Posterior cingulate gyrus (tissue), 11 donors: ENCODE results near the gene MYCL.
"Not testable (repeated sequence)": the region's sequence is repeated elsewhere in the genome, so short reads cannot be mapped to it uniquely, and the experiment has no call there.

ENCODE experiments used
- DNase-seq, 10 donors: peaks; one replicate each; pipeline versions ENCODE4 v3.0.0 to v3.0.0-alpha.2; 2020 to 2021; ENCODE audit warnings: mixed read lengths in 3 of 10
- intact Hi-C: fragments of 100-400 bp; cut with DNase I; formaldehyde crosslinking; loops from one replicate; pipeline ENCODE4 v1.15.1; 2023

MYCL gene

DNA sequence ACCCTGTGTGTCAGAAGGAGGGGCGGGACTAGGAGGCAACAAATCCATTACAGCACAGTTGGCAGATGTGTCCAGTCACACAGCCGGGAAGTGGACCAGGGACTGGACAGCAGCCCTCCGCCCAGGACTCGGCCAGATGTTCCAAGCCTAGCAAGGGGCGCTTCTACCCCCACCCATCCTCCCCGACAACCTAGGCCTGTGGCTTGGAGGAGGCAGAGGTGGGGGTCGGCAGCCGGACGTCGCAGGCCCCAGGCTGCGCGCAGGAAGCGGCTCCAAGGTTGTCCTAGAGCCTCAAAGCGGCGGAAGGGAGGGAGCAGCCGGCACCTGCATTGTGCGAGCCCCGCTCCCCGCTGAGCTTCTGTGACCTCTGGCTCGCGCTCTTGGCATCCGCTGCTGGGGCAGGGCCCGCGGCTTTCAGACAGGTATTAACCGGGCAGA, 20.6 kb upstream of the MYCL start:
- peak in 1 of 10 donors; percentile 84 for DNase-seq
- intact Hi-C loops: no loop called here

- intact Hi-C loops: loop anchor here (1.0 to 5.0 kb wide), 3 partner anchors 54 to 113 kb away; no protein-coding TSS in a partner anchor
Measured at GRCh38 chr1:39919545-39919944, 17.8 kb upstream of the MYCL start.

DNA sequence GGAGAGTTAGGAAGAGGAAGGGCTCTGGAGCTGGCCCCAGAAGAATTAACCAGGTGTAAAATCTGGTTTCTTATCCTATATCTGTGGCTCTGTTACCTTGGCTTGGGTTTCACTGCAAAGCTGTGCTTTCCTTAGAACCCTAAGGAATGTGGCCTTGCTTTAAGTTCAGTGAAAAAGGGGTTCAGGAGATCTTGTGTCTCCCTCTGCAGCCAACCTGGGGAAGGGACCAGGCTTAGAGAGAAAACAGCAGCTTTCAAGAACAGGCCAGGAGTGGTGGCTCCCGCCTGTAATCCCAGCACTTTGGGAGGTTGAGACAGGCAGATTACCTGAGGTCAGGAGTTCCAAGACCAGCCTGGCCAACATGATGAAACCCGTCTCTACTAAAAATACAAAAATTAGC, 16.1 kb upstream of the MYCL start:
- intact Hi-C loops: loop anchor here (2.0 to 5.0 kb wide), 2 partner anchors 101 to 115 kb away; no protein-coding TSS in a partner anchor
- DNase-seq: no peak

More at GRCh38 chr1:39919545-39919944, 17.8 kb upstream of the MYCL start:
- peak in 3 of 10 donors; percentile 19 to 80 (median 37) for DNase-seq

GRCh38 chr1:39915499-39916129, 13.9 kb upstream of the MYCL start:
- intact Hi-C loops: loop anchor here (5.0 kb wide), 1 partner anchor 98 kb away; no protein-coding TSS in a partner anchor

DNA sequence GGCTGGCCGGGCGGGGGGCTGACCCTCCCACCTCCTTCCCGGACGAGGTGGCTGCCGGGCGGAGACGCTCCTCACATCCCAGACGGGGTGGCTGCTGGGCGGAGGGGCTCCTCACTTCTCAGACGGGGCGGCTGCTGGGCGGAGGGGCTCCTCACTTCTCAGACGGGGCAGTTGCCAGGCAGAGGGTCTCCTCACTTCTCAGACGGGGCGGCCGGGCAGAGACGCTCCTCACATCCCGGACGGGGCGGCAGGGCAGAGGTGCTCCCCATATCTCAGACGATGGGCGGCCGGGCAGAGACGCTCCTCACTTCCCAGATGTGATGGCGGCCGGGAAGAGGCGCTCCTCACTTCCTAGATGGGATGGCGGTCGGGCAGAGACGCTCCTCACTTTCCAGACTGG, 11.4 kb upstream of the MYCL start:
- intact Hi-C loops, DNase-seq: not testable (repeated sequence)

More at GRCh38 chr1:39915499-39916129, 13.9 kb upstream of the MYCL start:
- DNase-seq: no peak

DNA sequence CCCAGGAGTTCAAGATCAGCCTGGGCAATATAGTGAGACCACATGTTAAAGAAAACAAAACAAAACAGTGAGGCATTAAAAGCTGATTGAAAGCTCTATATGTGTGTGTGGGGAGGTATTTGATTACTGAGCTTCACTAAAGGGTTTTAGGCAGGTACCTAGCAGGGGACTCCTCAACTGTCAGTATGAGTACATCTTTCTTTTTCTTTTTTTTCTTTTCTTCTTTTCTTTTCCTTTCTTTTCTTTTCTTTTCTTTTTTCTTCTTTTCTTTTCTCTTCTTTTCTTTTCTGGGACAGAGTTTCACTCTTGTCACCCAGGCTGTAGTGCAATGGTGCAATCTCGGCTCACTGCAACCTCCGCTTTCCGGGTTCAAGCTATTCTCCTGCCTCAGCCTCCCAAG, 8.5 kb upstream of the MYCL start:
- no peak for DNase-seq
- intact Hi-C loops: no loop called here

DNA sequence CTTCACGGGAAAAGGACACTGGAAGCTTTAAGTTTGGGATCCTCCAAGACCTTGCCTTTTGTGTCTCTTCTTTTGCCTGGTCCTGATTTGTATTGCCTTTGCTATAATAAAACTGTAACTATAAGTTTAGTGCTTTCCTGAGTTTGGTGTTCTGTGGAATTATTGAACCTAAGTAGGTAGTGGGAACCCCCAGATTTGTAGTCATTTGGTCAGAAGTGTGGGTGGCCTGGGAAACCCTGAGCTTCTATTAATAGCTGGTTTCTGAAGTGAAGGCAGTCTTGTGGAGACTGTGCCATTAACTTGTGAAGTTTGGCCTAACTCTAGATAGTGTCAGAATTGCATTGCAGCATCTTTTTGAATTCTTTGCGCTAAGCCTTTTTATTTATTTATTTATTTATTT, 6.8 kb upstream of the MYCL start:
- DNase-seq: no peak
- intact Hi-C loops: loop anchor here (10.0 kb wide), 1 partner anchor 64 kb away; no protein-coding TSS in a partner anchor

DNA sequence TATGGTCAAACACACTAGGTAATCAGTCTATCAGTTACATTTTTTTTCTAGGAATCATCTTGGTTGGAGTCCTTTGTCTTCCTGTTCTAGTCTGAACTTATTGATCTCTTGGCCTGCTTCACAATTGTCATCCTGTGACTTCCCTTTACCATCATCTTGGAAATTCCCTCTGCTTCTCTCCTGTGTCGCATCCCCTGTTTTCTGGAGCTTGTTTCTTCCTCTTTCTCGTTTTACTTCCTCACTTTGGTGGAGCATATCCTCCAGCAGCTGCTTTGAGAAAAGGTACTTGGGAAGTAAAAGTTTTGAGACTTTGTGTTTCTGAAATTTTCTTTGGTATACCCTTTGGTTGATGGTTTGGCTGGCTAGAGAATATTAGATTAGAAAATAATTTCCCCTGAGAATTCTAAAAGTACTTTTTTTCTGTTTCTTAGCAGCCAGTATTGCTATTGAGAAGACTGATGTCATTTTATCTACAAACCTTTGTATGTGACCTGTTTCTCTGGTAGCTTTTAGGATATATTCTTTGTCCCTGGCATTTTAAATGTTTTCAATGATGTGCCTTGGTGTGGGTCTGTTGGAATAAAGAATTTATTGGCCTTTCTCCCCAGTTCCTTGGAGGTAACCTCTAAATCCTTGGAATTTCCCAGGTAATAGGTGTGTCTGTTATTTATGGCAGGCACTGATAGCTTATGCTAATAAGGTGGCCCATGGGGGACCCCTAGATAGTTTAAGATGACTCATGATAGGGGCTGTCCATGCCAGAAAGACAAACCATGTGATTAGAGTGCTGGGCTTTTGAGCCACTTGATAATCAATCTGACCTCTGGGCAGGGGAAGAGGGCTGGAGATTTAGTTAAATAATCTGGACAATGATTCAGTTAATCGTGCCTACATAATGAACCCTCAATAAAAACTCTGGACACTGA, 6.1 kb upstream of the MYCL start:
- DNase-seq: no peak
- intact Hi-C loops: loop anchor here (10.0 kb wide), 1 partner anchor 63 kb away; no protein-coding TSS in a partner anchor

DNA sequence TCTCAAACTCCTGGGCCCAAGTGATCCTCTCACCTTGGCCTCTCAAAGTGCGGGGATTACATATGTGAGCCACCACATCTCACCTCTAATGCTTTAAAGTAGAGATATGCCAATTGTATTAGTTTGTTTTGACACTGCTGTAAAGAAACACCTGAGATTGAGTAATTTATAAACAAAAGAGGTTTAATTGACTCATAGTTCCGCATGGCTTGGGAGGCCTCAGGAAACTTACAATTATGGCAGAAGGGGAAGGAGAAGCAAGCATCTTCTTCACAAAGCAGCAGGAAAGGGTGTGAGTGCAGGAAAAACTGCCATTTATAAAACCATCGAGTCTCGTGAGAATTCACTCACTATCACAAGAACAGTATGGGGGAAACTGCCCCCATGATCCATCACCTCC, 3.5 kb upstream of the MYCL start:
- intact Hi-C loops: loop anchor here (10.0 kb wide), 1 partner anchor 60 kb away; no protein-coding TSS in a partner anchor

DNA sequence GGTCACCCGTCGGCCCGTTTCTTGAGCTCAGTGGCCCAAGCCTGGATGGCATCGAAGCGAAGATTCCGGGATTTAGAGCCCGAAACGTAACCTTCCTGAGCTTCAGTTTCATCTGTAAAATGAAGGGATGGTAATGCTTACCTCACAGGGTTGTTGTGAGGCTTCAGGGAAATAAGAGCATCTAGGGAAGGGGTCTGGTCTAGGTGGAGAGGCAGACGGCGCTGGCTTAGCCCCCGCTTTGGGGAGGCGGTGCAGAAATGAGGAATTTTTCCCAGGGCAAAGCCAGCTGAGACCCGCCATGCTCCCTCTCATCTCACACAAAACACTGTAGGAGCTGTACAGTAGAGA, 717 bp upstream of the MYCL start:
- intact Hi-C loops: loop anchor here (1.0 to 10.0 kb wide), 2 partner anchors 58 to 86 kb away; no protein-coding TSS in a partner anchor
- no peak for DNase-seq

More for the DNA sequence above, 3.5 kb upstream of the MYCL start:
- DNase-seq: no peak

DNA sequence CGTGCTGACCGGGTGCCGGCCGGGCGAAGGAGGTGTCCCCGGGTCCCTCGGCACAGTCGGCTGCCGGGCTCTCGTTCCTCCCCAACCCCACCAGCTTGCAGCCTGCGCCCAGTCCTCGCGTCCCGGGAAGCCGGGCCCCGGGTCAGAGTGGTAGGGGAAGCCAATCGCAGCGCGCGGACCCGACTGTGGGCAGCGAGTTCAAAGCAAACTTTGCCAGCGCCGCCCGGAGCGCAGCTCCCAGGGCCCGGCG, 328 bp downstream of the MYCL start:
- intact Hi-C loops: loop anchor here (10.0 kb wide), 1 partner anchor 57 kb away; no protein-coding TSS in a partner anchor
- DNase-seq: peak in 6 of 10 donors; percentile 18 to 86 (median 32)

DNA sequence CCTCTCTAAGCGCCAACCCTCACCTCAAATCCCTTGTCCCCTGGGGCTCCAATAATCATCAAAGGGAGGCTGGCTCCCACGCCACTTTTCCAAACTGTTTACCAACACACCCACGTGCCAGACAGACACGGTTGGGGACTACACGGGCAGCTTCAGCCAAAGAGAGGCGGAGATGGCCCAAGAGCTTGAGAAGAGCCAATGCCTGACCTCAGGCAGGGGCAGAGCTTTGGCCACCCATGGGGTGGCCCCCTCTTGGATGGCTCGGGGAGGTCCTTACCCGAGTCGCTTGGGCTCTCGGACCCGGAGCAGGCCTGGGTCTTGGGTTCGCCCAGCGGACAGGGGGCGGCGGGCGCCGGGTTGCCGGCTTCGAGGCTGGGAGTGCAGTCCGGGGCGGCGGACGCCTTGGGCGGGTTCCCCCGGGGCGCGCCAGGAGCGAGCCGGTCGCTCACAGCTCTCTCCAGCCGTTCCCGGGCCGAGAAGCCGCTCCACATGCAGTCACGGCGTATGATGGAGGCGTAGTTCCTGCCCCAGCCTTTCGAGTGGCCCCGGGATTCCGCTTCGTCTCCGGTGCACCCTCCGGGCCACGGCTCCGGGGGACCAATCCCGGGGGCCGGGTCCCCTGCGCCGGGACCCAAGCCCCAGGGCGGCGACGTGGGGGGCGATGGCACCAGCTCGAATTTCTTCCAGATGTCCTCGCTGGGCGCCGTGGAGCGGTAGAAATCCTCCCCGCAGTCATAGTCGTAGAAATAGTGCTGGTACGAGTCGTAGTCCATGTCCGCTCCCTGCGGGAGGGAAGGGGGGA, 854 bp downstream of the MYCL start:
- intact Hi-C loops: loop anchor here (10.0 kb wide), 1 partner anchor 56 kb away; no protein-coding TSS in a partner anchor
- peak in 5 of 10 donors; percentile 23 to 86 (median 35) for DNase-seq

DNA sequence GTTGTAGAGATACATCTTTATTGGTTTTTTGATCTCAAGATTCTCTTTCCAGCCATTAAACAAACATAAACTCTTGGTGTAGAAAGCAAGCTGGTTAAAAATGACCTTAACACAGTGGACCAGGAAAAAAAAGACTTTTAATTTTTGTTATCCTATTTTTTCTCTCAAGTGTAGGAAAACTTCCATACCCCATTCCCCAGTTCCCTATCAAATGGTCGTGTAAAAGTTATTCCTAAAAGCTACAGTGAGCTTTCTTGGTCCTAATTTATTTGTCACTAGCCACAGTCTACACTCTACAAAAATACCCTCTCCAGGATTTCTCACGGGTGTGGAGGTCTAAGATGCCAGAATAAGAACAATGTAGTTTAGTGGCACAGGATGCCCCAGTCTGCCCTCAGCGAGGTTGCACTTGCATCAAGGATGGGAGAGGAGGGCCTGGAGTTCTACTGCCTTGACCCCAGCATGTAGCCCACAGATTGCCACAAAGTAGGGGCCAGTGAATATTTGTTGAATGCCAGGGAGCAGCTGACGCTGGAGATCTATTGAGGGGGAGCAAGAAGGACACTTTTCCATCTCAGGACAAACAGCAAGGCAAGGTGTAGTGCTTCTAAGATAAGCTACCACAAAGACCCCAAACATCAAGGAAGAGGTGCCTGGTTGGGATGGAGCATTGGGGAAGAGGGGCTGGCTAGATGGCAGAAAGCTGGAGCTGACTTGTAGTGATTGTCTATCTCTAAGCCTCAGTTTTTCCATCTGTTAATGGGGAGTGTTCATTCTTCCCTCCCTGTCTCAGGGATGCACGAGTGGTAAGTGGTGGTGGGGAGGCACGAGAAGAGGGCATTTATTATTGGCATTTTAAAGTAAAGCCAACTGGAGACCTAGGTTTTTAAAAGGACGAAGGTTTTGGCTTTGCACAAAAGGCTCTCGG, 1.8 kb downstream of the MYCL start:
- DNase-seq: no peak
- intact Hi-C loops: loop anchor here (10.0 kb wide), 1 partner anchor 55 kb away; no protein-coding TSS in a partner anchor

- intact Hi-C loops: no loop called here
- DNase-seq: peak in 6 of 10 donors; percentile 50 to 92 (median 62)
Measured at GRCh38 chr1:39898648-39899603, 2.8 kb downstream of the MYCL start.

- intact Hi-C loops: no loop called here
- DNase-seq: no peak
Measured at GRCh38 chr1:39898191-39898590, 3.5 kb downstream of the MYCL start.

DNA sequence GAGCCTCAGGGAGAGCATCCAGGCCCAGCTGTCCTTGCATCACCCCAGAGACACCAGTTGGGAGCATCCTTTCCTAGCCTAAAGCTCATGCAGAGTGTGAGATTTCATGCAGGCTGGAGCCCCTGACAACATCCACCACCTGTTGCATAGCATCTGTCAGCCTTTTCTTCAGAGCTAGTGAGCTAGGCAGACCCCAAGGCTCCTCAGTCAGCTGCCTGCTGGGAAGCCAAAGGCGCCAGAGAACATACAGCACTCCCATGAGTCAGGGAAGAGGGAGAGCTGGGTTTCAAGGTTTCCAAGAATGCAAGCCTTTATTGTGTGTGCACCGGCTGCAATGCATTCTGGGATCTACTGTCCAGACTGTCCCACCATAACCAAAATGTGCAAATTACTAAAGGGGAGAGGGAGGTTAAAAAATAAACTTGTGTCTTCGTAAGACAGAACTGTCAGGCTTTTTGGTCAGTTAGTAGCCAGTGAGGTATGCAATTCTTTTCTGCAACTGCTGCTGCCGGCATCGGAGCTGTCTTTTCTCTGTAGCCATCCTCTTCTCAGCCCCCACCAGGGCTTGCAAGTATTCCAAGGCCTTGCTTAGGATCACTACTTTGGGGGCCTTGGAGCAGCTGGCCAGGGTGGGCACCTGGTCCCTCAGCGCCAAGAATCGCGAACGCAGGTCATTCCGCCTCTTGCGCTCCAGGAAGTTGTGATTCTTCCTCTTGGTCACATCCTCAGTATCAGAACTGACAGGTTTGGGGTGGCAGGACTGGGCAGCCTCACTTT, 4.6 kb downstream of the MYCL start:
- peak in 1 of 10 donors; percentile 14 for DNase-seq
- intact Hi-C loops: no loop called here

DNA sequence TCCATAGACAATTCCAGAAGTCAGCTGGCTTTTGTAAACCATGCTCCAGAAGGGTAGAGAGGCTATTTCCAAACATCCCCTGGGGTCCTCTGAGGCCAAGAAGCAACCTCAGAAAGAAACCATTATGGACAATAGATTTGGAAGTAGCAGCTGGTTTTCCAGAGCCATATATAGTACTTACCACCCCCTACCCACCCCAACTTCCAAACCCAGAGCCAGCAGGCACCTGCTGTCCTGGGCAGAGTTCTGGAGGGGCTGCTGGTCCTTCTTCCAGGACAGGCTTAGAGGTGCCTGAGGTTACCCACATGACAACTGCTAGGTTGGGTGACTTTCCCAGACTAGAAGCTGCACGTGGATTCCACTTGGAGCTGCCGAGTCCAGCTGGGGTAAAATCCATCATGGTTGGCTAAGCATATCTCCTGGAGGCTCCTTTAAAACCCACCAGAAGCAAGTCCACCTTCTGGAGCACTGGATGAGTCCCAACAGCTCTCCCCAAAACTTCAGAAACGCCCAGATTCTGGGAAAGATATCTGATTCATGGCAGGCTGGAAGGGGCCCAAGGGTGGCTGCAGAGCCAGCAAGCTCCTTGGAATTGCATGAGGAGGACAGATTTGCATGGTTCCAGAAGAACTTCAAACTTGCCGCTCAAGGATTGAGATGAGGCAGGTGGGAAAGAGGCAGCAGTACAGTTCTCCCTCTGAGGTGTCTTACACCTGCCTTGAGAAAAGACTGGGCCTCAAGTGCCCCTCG, 5.8 kb downstream of the MYCL start:
- intact Hi-C loops: no loop called here
- DNase-seq: no peak
